Epithelial cell of proximal tubule (primary cell): ENCODE data around the gene CDC42BPA. TPM values are rescaled to one million over a fixed set of nuclear protein-coding genes. Genes with fewer than 3 reads are reported as not detected.
A peak's percentile ranks its signal among the peaks of the same experiment; 100 is the strongest.
"Not testable (repeated sequence)": the region's sequence is repeated elsewhere in the genome, so short reads cannot be mapped to it uniquely, and the experiment has no call there.

ENCODE experiments used
- DNase-seq: peaks from one replicate; pipeline ENCODE4 v3.0.0-alpha.2; 2011; ENCODE audit warnings: low read depth
- H3K4me3 ChIP-seq: 2 replicates; pipeline ENCODE4 v1.5.1; 2011; ENCODE audit warnings: low read depth, mild to moderate bottlenecking, low read length
- total RNA-seq: library from RNA; depleted of rRNA; stranded (reverse); fragments of >200 nt; gene quantifications from 2 replicates; pipeline ENCODE4 v1.2.3, GENCODE V29; 2015
- TF ChIP-seq, protein P1 (sequence below): conservative IDR thresholded peaks from 2 replicates; pipeline ENCODE4 v1.5.1; 2012; ENCODE audit warnings: low read depth, mild to moderate bottlenecking, low read length

The CDC42BPA gene
- total RNA-seq, 1 donor from 2014 or later: 15.6 TPM

DNA sequence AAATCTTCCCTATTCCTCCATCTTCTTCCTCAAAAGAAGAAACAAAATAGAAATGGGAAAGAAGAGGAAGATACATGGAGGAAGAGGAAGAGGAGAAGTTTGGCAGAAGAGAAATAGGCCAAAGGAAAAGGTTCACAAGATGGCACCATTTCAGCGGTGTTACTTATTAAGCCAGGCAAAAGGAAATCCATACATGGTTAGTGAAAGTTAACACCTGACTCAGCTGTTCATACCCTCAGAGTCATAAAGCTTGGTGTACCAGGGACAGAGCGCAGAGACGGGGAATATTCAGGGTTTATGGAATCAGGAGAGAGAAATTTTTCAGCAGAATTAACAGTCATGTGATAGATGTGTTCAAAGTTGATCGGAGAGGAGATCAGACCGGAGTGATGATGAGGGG is 307.6 kb downstream of the CDC42BPA start:
- peak; percentile 23 for DNase-seq
- TF ChIP-seq, protein P1, sequence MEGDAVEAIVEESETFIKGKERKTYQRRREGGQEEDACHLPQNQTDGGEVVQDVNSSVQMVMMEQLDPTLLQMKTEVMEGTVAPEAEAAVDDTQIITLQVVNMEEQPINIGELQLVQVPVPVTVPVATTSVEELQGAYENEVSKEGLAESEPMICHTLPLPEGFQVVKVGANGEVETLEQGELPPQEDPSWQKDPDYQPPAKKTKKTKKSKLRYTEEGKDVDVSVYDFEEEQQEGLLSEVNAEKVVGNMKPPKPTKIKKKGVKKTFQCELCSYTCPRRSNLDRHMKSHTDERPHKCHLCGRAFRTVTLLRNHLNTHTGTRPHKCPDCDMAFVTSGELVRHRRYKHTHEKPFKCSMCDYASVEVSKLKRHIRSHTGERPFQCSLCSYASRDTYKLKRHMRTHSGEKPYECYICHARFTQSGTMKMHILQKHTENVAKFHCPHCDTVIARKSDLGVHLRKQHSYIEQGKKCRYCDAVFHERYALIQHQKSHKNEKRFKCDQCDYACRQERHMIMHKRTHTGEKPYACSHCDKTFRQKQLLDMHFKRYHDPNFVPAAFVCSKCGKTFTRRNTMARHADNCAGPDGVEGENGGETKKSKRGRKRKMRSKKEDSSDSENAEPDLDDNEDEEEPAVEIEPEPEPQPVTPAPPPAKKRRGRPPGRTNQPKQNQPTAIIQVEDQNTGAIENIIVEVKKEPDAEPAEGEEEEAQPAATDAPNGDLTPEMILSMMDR: no peak
- H3K4me3 ChIP-seq: no peak overlapping the region

DNA sequence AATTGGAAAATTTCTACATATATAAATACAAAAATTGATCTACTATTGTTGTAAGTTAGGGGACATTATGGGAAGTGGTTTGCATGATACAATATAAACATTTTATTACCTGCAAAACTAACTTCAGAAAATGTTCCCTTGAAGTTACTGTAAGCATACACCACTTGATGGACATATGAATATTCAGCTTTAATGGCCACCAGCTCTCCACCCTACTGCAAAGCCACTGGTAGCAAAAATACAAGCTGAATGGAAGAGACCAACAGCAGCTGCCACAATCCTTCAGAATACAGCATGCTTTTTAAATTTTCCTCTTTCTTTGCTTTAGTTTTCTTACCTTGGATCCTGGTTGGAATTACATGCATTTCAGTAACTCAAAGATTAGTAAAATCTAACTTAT is 308.4 kb downstream of the CDC42BPA start:
- no peak overlapping the region for H3K4me3 ChIP-seq
- DNase-seq: no peak
- TF ChIP-seq, protein P1: no peak

DNA sequence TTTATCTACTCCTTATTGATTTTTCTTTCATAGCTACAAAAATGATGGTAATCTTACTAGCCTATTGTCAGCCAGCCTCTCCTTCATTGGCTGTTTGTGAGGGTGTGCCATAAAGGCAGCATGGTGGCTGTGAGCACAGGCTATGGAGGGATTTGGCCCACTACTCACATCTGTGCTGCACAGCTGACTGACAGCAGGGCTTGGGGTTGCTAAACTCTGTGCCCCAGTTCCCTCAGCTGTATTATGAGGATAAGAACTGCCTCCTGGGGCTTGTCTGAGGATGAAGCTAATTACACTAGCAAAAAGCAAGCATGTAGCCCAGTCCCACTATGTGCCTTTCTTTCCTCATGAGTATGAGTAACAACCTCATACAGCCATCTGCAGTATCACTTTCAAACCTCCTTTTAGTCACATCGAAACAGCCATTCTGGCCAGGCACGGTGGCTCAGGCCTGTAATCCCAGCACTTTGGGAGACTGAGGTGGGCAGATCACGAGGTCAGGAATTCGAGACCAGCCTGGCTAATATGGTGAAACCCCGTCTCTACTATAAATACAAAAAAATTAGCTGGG is 312.0 kb downstream of the CDC42BPA start:
- no peak overlapping the region for H3K4me3 ChIP-seq
- no peak for DNase-seq
- TF ChIP-seq, protein P1: no peak

DNA sequence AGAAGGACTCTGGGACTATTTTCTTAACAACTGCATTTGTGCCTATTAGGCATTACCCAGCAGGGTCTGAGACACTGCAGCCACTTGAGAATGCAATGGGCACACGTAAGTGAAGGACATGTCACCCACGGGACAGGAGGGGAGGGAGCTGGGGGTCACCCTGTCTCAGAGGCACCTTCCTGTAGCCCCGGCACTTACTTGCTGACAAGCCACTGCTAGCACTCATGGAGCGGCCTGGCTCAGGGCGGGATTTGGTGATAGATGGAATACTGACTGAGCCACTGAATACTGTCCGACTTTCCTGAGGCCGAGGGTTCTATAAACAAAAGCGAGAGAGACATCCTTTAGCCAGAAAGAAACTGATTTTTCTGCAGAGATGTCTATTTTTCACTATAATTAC is 313.5 kb downstream of the CDC42BPA start:
- DNase-seq: no peak
- H3K4me3 ChIP-seq: no peak overlapping the region
- TF ChIP-seq, protein P1: no peak

- H3K4me3 ChIP-seq: no peak overlapping the region
- TF ChIP-seq, protein P1: no peak
- DNase-seq: no peak
These were observed 315.1 kb downstream of the CDC42BPA start for GRCh38 chr1:227003165-227003564.

GRCh38 chr1:227002531-227003049 is 315.7 kb downstream of the CDC42BPA start:
- DNase-seq: no peak
- no peak overlapping the region for H3K4me3 ChIP-seq
- TF ChIP-seq, protein P1: no peak

DNA sequence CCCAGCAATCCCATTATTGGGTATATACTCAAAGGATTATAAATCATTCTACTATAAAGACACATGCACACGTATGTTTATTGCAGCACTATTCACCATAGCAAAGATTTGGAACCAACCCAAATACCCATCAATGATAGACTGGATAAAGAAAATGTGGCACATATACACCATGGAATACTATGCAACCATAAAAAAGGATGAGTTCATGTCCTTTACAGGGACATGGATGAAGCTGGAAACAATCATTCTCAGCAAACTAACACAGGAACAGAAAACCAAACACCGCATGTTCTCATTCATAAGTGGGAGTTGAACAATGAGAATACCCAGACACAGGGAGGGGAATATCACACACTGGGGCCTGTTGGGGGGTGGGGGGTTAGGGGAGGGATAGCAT is 318.7 kb downstream of the CDC42BPA start:
- DNase-seq, H3K4me3 ChIP-seq: not testable (repeated sequence)
